Body of pancreas (tissue), 4 donors: ENCODE results near the gene MMD.

Source experiments
- POLR2A ChIP-seq, 3 donors: fragments of 450-650 bp; IDR thresholded peaks; one replicate each; pipeline ENCODE4 v1.6.1; 2016; ENCODE audit warnings: antibody characterized with exemption in 3 of 3, mild to moderate bottlenecking in 2 of 3
- TF ChIP-seq, protein P1 (sequence below), 7 experiments: fragments of 450-650 bp in 4 of 7; fragments of 200-600 bp in 3 of 7; sonication (generic) in 3 of 7; IDR thresholded peaks; one replicate each; pipeline ENCODE4 v1.5.1; 2016 to 2019; ENCODE audit warnings: antibody characterized with exemption in 7 of 7

DNA sequence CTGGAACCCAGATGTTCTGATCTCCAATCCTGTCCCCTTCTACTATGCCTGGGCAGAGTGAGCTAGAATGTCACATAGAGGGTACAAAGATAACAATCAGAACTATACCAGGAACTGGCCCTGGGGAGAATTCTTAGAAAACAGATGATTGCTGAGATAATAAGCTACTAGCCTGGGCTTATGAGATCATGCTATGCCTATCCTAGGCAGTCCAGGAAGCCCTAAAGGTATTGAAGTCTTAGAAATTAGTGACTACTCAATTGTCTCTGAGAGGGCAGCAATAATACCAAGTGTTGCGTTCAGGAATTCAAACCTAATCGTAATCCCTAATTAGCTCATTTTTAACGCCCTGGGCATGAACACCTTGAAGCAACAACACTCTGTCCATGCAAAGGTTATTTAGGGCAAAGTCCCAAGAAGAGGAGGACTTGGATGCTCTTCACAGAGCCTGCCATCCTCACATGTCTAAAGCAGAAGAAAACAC lies 77.1 kb downstream of the MMD start:
- TF ChIP-seq POLR2A (IDR thresholded peaks at IDR 0.05), result no peak
- TF ChIP-seq, protein P1, sequence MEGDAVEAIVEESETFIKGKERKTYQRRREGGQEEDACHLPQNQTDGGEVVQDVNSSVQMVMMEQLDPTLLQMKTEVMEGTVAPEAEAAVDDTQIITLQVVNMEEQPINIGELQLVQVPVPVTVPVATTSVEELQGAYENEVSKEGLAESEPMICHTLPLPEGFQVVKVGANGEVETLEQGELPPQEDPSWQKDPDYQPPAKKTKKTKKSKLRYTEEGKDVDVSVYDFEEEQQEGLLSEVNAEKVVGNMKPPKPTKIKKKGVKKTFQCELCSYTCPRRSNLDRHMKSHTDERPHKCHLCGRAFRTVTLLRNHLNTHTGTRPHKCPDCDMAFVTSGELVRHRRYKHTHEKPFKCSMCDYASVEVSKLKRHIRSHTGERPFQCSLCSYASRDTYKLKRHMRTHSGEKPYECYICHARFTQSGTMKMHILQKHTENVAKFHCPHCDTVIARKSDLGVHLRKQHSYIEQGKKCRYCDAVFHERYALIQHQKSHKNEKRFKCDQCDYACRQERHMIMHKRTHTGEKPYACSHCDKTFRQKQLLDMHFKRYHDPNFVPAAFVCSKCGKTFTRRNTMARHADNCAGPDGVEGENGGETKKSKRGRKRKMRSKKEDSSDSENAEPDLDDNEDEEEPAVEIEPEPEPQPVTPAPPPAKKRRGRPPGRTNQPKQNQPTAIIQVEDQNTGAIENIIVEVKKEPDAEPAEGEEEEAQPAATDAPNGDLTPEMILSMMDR (IDR thresholded peaks at IDR 0.05), result no peak
